ENCODE results near the gene SASH1.

DNA sequence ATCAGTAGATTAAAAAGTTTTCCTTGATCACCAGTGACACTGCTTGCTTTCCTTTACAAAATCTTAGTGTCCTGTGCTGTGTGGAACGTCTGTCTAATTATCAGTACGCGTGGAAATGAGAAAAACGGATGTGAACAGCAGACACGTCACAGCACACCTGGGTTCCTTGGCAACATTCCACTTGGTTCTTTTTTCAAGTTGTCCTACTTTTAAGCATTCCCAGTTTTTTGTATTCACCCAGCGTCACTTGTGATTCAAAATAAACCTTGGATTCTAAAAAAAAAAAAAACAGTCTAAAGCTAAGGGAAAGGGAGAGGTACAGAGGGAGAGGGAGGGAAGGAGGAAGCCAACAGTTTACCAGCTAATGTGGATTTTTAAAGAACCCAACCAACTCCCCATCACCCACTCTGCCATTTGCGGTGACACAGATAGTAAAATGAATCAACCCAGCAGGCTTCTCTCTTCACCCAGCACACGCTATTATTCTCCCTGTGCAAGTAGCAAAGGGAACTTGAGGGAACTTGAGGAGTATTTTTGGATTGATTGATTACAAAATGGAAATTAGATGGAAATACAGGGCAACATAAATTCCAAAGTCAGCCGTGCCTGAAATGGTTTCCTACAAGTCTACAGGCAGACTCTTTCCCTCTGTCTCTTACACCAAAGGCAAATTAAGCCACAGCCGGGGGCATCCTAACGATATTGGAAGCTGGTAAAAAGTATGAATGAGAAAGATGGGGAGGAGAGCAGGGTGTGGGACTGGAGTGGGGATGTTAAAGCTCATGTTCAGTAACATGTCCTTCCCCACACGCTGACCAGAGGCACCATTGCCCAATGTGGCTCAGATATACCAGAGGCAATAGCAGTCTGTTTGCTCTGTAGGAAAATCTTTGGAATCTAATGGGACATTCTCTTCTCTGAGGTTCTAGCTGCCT is 129.8 kb downstream of the SASH1 start:
- TF ChIP-seq EZH2phosphoT487 (IDR thresholded peaks at IDR 0.05; ENCODE audit: borderline replicate concordance, low read length): no peak
- TF ChIP-seq, protein P1, sequence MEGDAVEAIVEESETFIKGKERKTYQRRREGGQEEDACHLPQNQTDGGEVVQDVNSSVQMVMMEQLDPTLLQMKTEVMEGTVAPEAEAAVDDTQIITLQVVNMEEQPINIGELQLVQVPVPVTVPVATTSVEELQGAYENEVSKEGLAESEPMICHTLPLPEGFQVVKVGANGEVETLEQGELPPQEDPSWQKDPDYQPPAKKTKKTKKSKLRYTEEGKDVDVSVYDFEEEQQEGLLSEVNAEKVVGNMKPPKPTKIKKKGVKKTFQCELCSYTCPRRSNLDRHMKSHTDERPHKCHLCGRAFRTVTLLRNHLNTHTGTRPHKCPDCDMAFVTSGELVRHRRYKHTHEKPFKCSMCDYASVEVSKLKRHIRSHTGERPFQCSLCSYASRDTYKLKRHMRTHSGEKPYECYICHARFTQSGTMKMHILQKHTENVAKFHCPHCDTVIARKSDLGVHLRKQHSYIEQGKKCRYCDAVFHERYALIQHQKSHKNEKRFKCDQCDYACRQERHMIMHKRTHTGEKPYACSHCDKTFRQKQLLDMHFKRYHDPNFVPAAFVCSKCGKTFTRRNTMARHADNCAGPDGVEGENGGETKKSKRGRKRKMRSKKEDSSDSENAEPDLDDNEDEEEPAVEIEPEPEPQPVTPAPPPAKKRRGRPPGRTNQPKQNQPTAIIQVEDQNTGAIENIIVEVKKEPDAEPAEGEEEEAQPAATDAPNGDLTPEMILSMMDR (IDR thresholded peaks at IDR 0.05; ENCODE audit: low read depth, low read length, poor library complexity, severe bottlenecking): no peak

All from DOHH2 (cell line).